Hippocampal formation (tissue), 2 donors: ENCODE measurements around the gene LRRC53.

ENCODE experiments used
- DNase-seq, 2 donors: peaks; one replicate each; lab custom pipeline; 2025; lab: John Stamatoyannopoulos, UW

Gene LRRC53

GRCh38 chr1:74496669-74497068, 15.7 kb downstream of the LRRC53 start:
- DNase-seq, result no peak

DNA sequence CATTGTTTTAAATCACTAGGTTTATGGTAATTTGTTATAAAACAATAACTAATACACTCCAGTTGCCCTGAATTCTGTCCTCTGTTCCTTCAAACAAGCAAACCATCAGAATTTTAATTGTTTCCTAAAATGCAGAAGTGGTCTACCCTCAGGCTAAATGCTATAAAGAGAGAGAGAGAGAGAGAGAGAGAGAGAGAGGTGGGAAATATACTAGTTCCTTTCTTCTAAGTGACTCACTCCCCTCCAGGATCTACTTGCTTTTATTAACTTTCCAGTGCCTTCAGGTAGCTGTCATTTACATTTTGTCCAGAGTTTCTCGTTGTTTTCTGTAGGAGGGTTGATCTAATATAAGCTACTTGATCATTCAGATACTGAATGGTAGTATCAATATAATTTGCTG, 26.4 kb downstream of the LRRC53 start:
- no peak for DNase-seq

DNA sequence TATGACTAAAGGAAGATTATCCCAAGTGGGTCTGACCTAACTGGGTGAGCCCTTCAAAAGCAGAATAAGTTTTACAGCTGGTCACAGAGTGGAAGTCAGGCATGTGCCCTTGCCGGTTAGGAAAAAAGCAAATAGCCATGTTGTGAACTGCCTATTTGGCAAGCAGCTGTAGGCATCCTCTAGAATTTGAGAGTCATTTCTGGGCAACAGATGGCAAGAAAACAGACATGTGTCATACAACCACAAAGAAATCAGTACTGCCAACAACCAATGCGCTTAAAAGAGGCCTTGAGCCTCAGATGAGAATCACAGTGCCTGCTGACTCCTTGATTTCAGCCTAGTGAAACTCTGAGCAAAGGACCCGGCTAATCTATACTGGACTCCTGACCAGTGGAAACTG, 26.8 kb downstream of the LRRC53 start:
- DNase-seq, result no peak

DNA sequence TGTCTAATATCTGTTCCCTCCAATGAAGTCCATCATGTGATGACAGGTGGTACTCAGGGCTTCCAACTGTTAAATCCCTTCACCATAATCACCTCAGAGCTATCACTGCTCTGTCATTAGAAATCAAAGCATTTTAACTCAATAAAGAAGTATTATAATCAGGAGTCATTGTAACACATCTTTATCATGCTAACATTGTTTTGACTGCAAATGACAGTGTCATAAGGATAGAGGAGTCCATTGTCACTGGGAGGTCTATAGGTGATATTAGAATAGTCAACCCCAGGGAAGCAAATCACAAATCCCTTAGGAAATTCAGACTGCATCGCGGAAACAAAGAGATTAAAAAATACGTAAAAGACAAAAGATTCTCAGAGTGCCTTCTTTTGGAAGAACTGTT, 30.8 kb downstream of the LRRC53 start:
- DNase-seq, result no peak

DNA sequence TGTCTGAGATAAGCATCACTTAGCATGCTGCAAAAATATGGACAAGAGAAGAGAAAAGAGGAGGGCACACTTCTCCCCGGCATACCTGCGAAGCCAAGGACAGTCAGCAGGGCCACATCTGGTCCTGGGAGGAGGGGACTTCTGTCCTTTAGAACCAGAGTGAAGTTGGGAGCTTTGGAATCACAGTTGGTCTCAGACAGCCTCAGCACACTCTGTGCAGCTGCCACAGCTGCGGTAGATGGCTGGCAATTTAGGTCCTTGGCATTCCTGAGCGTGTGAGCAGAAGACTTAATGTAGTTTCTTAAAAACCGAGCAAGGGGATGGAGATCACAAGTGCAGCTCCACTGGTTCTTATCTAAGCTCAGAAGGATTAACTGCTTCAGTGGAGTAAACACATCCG, 32.3 kb downstream of the LRRC53 start:
- DNase-seq, result no peak

DNA sequence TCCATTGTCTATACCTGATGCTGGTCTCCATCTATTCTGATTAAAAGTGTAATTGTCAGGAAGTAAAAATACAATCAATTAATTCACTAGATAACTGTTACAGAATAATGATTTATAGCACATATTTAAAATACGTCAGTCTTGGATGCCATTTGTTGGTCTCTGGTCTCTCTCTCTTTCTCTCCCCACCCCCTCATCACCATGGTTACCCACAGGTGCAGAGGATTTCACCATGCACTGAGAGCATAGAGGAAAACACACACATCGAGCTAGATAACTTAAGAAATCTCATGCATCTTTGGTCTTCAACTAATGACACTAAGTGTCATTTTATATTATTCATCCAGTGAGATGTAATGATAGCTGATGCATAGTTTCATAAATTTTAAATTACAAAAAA, 33.4 kb downstream of the LRRC53 start:
- no peak for DNase-seq

DNA sequence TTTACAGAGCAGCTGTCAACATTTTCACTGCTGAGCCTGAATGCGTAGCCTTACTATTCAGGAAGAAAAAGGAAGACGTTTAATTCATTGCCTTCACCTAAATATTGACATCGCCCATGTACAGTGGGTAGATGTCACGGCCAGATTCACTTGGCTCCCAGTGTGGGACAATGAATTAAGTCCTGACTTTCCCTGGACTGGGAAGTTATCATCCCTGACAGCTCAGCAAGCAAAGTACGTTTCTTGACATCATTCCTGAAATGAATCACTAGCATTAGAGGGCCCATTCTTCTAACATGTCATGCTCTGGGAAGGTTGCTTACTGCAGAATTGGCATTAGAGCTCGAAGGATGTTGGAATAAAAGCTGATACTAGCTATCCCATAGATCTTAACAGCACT, 37.8 kb downstream of the LRRC53 start:
- no peak for DNase-seq

GRCh38 chr1:74471470-74471869, 40.9 kb downstream of the LRRC53 start:
- DNase-seq, result no peak

- DNase-seq, result no peak
These were observed 41.5 kb downstream of the LRRC53 start for GRCh38 chr1:74470936-74471335.

DNA sequence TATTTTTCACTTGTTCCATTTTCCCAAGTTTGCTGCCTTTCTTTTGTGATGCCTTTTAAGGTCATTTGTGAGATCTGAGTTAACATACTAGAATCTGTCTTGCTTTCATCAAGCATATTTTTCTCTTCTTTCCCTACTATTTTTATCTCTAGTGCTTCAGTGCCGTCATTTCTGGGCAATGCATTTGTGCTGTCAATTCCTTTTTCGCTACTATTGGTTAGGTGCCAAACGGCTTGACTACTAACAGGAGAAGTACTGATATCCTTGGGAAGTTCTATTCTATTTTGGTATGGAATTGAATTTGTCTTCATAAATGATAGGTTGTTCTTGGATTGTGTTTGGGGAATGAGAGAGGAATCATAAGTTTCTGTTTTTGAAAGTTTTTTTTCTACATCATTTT, 42.2 kb downstream of the LRRC53 start:
- no peak for DNase-seq

DNA sequence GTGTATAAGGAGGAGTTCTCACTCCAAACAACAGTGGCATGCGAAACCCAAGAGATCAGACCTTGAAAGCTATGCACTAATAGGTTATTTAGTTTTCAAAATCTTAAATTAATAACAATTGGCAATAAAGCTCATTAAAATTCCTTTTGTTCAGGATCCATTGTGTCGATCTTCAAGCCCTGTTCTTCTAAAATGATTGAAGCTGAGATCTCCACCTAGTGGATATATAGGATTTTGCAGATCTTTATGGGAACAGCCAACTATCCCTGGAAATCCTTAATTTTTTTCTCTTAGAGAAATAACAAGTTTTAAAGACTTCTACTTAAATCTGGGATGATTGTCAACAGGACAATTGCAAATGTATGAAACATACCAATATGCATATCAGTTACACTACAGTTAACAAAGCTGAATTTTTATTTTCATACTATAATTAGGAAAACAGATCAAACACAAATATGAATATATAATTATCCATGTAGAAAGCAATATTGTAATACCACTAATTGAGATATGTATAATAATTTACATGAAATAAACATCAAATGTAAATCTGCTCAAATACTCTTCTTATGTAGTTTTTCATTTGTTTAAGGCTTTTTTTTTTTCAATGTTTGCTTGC, 43.3 kb downstream of the LRRC53 start:
- DNase-seq, result peak in 1 of 2 donors; percentile 54

DNA sequence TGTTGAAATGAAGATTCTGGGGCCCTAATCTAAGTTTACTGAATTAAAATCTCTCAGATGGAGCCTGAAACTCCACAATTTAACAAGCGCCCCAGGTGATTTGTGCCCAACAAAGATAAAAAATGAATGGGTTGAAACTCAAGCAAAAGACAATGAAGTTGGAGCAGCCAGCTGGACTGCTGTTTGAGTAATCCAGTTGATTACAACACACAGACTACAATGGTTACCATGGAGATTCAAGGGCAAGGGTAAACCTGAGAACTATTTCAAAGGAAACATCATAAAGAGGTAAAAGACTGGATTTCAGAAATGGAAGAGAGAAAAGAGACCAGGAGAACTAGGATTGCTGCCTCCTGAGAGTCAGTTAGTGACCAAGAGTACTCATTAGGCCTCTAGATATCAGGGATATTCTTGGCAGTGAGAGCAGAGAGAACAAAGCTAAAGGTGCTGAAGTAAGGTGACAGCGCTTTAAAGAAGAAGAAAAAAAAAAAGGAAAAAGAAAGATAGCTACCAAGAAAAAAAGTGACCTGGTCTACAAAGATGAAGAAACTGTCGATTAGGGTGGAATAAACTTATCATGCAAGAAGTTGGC, 44.5 kb downstream of the LRRC53 start:
- no peak for DNase-seq

DNA sequence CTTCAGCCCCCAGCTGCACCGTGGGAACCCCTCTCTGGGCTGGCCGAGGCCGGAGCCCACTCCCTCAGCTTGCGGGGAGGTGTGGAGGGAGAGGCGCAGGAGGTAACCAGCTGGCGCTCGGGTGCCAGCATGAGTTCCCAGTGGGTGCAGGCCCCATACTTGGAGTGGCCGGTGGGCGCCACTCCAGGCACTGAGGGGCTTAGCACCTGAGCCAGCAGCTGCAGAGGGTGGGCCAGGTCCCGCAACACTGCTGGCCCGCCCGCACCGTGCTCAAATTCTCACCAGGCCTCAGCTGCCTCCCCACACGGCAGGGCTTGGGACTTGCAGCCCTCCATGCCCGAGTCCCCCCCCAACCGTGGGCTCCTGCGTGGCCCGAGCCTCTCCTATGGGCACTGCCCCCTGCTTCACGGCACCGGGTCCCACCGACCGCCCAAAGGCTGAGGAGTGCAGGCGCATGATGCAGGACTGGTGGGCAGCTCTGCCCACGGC, 47.2 kb downstream of the LRRC53 start:
- no peak for DNase-seq

- no peak for DNase-seq
These were observed 48.4 kb downstream of the LRRC53 start for GRCh38 chr1:74464037-74464436.

DNA sequence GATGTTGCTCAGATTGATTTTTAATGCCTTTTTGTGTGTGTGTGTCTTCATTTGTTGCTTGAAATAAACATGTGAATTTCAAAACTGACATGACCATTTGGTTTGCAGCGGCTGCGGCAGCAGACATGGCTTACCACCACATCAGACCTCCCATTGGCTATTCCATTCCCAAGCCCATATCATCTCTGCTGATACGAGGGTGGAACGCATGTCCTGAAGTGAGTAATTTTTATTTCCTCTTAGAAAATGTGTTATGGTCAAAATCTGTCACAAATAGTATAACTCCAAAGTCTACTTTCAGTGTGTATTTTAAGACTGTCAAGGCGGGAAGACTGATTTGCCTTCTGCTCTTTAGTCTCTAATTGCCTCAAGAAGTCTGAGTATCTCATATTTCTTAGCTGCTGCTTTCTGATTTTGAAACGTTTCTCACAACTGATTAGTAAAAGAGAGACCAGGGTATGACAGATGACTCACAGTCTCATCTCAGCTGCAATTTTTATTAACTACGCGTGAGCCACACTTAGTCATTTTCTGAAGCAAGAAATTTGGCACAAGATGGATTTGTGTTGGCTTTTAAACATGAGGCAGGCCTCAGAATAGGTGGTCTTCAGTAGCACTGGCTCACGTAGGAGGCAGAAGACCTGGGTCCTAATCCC, 49.0 kb downstream of the LRRC53 start:
- DNase-seq, result no peak

DNA sequence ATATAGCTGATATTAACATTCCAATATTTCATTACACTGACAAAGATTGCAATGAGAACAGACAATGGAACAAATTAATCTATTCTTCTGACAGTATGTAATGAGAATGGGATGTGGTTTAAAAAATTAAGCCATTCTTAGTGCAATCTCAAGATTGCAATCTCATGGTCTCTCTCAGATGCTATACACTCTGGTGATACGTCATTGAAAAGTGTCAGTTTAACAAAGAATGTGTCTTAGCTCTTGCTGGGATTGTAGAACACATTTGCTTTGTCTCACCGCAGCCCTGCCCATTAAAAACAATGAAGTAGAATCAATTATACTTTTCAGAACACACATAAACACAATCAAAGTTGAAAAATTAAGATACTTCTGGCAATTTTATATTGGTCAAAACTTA, 55.2 kb downstream of the LRRC53 start:
- DNase-seq, result no peak

DNA sequence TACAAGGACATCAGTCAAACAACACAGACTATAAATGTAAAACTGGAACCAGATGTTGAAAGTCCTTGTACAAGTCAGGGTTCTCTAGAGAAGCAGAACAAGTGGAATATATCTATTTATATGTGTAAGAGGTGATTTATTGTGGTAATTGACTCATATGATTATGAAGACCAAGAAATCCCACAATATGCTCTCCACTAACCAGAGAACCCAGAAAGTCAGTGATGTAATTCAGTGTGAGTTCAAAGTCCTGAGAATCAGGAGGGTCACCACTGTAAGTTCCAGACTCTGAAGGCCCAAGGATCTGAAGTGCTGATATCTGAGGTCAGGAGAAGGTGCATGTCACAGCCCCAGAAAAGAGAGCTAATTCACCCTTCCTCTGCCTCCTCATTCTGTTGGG, 57.0 kb downstream of the LRRC53 start:
- no peak for DNase-seq

GRCh38 chr1:74453277-74453676, 59.1 kb downstream of the LRRC53 start:
- DNase-seq, result no peak

DNA sequence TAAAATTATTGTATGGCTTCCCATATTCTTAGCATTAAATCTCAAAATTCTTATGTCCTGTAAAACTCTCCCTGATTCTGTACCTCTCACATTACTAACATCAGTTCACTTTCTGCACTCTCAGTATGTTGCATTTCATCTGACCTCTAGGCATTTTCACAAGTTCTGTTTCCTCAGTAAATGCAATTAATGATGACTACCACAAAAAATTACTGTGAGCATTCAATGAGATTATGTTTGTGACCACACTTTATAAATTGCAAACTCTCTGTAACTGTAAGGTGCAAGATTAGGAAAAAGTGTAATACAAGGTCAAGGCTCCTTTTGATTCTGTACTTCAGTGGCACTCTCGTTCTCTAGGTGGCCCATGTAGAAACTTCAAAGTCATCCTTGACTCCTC, 60.4 kb downstream of the LRRC53 start:
- no peak for DNase-seq

DNA sequence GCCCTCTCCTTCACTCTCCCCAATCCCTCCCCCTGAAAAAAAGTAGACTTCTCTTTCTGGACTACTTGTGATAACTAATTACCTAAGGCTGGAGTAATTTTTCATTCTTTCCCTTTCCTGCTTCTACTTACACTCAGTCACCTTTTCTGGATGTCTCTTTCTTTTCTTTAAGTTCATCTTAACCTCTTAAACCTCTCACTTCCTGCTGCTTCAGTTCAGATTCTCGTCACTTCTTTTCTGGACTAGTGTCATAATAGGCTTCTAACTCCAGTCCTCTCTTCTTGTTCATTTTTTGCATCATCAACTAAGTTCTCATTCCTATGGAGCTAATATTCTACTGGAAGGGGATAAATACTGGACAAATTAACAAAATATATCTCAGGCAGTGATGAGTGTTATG, 75.4 kb downstream of the LRRC53 start:
- no peak for DNase-seq

DNA sequence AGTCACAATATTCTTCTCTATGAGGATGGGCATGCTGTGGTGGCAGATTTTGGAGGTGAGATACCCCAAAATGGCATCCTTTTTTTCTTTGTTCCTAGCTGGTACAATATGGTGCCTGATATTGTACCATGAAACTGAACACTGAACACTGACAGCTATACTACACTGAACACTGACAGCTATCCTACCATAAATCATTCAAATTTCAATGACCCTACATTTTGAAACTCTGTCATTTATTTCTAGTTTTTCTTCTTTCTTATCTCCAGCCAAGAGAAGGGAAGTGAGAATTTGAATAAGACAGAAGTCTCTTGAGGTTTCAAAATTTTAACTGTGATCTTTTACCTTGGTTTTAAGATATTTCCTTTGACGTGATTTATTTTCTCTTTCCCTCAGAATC, 76.3 kb downstream of the LRRC53 start:
- no peak for DNase-seq

DNA sequence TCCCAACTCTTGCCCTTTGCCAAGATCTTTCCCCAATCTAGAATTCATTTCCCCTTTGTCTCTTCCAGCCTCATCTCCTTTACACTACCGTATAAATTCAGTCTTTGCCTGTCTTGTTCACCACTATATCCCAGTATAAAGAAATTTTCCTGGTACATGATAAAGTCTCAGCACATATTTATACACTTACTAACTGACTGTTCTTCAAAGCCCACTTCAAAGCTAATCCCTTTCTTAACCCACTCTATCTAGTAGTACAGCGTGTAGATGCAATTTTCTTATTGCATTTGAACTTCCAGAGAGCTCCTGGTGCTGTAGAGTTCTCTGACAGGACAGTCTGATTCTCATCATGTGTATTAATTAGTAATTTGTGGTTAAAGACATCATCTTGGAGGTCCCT, 78.1 kb downstream of the LRRC53 start:
- no peak for DNase-seq

DNA sequence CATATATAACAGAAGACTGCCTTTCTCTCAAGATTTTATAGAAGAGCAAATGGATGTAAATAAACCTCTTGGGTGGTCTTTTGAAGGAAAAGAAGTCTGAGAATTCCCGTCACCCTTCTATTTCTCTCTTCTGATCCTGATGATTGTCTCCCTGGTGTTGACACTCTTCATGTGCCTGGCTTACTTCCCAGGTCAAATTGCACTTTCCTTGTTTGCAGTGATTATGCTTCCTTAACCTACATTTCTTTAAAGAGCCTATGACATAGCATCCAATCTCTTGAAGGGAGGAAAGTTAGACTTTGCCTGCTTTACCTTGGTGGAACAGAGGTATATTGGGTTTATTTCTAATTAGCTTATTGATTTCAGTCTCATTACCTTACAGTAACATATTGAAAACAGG, 80.1 kb downstream of the LRRC53 start:
- DNase-seq, result no peak

DNA sequence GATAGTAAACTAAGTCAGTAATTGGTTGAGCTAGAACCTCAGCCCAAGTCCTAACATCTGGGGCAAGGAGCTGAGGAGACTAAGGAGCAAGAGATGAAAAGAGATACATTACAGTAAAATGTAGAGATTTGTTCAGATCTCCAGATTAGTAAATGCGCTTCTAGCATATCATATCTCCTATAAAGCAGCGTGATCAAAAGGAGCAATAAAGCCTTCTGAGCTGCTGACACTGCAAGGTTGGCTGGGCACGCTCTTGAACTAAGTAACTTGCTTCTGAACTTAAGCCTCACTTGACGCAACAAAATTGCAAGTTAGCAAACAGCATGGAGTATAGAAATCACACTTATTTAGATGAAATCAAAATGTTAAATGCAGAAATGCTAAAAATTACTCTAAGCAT, 80.9 kb downstream of the LRRC53 start:
- DNase-seq, result no peak
